Stimulated activated naive CD8-positive, alpha-beta T cell treated with anti-CD3 and anti-CD28 coated beads, Interleukin-15, Interleukin-2, amounts not matched to agents 100 ng/mL and 50 ng/mL, for 24 hours (primary cell): ENCODE data around the gene IQSEC3.
"Not testable (repeated sequence)": the region's sequence is repeated elsewhere in the genome, so short reads cannot be mapped to it uniquely, and the experiment has no call there.

Experiments
- H3K27ac Mint-ChIP-seq: one replicate; pipeline ENCODE4 v1.8.0; 2021; ENCODE audit warnings: mild to moderate bottlenecking, mixed read lengths
- H3K27me3 Mint-ChIP-seq: one replicate; pipeline ENCODE4 v1.8.0; 2021; ENCODE audit warnings: mixed read lengths
- H3K36me3 Mint-ChIP-seq: one replicate; pipeline ENCODE4 v1.8.0; 2021; ENCODE audit warnings: low read depth, mixed read lengths
- H3K4me1 Mint-ChIP-seq: one replicate; pipeline ENCODE4 v1.8.0; 2021; ENCODE audit warnings: low read depth, mixed read lengths
- H3K4me3 Mint-ChIP-seq: one replicate; pipeline ENCODE4 v1.8.0; 2021; ENCODE audit warnings: mild to moderate bottlenecking, mixed read lengths
- H3K9me3 Mint-ChIP-seq: one replicate; pipeline ENCODE4 v1.8.0; 2021; ENCODE audit warnings: mixed read lengths

The IQSEC3 gene

DNA sequence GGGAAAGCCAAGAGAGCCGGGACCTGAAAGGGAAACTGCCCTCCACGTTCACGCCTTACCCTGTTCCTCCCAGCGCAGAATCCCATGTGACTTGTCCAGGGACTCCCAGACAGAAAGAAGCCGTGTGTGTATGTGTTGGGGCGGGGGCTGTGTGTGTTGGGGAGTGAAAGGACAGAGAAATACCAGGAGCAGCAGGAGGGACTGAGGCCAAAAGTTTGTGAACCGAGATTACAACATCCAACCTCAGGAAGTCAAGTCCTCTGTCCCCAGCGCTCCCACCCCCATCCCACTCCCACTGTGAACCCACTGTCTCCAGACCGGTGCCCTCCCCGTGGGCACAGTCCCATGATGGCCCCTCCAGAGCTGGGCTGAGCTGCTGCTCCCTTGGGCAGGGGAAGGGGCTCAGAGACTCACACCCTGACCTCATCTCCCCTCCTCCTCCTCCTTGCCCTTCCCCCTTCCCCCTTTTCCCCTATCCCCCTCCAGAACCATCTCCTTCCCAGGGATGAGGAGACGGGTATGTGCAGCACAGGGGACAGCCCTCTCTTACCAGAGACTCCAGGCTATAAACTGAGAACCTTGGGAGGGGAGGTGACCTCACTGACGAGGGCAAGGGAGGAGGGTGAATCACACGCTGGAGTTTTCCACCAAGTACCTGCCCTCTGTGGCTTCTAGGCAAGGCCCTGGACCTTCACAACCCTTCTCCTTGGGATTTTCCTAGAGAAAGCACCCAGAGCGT is 147.6 kb downstream of the IQSEC3 start, which contains the start of gene SLC6A12:
SLC6A12 (minus strand) TSS at position 155 of the 739 bp plus-strand sequence. CDS start 4,171 bp downstream, outside the sequence.
- Mint-ChIP-seq H3K4me3 (no peak within 1 kb of the TSS), H3K9me3 (no peaks in the 10 kb centered on the region), H3K27ac (no peak within 1 kb of the TSS), H3K27me3 (peaks cover 31% of the 10 kb centered on the region), H3K36me3 (no peaks in the 10 kb centered on the region), H3K4me1 (peaks cover 4% of the 10 kb centered on the region)

DNA sequence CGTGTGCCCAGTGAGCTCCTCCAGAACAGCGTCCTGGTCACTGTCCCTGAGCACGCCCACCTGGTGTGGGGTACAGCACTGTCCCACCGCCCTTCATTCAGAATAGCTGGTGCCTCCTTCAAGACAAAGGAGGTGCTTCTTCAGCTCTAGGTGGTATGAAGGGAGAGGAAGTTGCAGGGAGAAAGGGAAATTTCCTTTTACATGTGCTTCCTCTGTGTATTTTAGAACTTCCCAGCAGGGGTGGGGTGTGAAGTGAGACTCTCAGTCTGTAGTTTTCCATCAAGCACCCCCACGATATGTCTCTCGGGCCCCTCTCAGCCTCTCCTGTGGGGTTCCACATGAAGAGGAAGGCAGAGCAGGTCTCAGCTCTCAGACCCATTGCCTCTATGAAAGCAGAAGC is 148.5 kb downstream of the IQSEC3 start:
- H3K9me3 Mint-ChIP-seq: no peaks in the 10 kb centered on the region
- no peak overlapping the region for H3K4me3 Mint-ChIP-seq
- no peak overlapping the region for H3K27ac Mint-ChIP-seq
- H3K27me3 Mint-ChIP-seq: peaks cover 31% of the 10 kb centered on the region
- H3K4me1 Mint-ChIP-seq: peaks cover 4% of the 10 kb centered on the region
- H3K36me3 Mint-ChIP-seq: no peaks in the 10 kb centered on the region

DNA sequence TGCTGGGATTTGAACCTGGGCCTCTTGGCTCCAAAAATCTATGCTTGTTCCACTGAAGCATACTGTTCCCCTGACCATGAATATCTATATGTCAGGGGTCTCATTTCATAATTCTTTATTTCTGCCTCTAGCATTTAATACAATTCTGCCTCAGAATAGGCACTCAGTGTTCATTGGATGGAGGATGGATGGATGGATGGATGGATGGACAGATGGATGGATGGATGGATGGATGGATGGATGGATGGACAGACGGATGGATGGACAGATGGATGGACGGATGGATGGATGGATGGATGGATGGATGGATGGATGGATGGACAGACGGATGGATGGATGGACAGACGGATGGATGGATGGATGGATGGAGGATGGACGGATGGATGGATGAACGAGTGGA is 150.5 kb downstream of the IQSEC3 start:
- not testable (repeated sequence) for H3K4me1 Mint-ChIP-seq, H3K9me3 Mint-ChIP-seq, H3K4me3 Mint-ChIP-seq, H3K36me3 Mint-ChIP-seq, H3K27ac Mint-ChIP-seq
- H3K27me3 Mint-ChIP-seq: peaks cover 16% of the 10 kb centered on the region

DNA sequence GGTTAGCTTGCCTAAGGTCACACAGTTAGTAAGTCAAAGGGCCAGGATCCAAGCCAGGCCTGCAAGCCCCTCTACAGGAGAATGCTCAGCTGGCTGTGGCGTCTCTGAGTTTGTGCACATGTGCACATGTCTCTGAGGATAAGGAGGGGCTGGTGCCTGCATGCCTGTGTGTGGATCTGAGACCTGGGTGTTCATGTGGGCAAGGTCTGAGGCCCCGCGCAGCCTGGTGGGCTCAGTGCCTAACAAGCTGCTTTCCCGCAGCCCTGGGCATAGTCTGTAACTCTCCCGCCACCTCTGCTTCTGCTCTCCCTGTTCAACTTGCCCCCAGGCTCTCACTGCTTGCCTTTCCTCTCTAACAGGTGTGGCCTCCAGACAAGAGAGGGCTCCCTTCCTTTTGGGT is 151.7 kb downstream of the IQSEC3 start:
- Mint-ChIP-seq H3K36me3 (no peaks in the 10 kb centered on the region), H3K4me3 (no peak overlapping the region), H3K27ac (no peak overlapping the region), H3K9me3 (no peaks in the 10 kb centered on the region), H3K27me3 (peaks cover 8% of the 10 kb centered on the region), H3K4me1 (no peaks in the 10 kb centered on the region)

DNA sequence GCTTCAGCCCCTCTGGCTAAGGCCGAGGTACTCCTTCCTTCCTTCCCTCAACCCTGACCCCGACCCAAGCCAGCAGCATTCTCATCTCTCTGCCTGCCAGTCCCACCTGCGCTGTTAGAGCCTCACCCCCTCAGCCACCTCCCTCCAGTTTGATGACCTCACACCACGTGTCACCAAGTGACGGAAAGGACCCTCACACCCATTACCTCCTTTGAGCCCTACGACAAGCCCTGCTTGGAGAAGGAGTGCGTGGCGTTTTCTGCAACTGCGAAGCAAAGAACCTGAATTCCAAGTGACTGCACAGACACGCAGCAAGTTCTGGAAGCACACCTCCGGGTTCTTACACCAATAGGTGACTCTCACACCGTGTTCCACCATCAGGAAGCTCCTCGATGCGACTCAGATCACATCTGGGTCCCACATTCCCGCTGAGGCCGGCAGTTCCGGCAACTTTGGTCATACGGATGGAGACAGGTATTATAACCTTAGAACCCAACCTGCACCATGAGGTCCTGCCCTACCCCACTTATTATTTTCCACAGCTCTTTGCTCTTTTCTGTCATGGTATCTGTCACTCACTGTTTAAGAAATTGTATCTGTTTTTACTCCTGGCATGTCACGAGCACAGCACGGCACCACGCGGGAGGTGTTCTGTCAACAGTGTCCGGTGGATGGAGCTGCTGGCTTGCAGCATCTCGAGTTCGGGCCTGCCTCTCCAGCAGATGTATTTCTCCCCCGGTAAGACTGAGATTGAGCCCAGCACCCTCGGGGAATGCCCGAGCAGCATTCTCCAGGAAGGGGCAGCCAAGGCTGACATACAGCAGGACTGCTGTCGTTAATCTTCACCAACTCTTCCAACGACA is 152.4 kb downstream of the IQSEC3 start:
- Mint-ChIP-seq H3K9me3 (no peaks in the 10 kb centered on the region), H3K4me1 (no peaks in the 10 kb centered on the region), H3K36me3 (no peaks in the 10 kb centered on the region), H3K27ac (no peak overlapping the region), H3K4me3 (no peak overlapping the region), H3K27me3 (peaks cover under 1% of the 10 kb centered on the region)

DNA sequence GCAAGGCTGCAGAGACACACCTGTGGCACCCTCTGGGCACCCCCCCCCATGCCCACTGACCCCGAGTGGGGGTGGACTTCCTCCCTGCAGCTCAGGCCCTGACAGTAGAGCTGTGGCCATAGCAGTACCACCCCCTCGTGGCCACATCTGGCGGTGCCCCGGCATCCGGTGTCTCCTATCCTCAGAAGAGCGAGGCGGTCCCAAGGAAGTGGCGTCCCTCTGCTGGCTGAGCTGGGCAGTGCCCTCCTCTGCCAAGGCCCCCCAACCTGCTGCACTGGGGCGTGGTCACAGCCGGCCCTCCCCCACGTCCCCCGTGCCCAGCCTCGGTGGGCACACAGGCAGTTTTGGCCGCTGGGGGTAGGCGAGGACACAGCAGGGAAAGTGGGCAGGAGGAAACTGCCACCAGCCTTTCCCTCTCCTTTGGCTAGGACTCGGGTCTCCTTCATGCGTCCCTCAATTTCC is 153.4 kb downstream of the IQSEC3 start:
- Mint-ChIP-seq H3K4me1 (no peaks in the 10 kb centered on the region), H3K9me3 (no peaks in the 10 kb centered on the region), H3K27ac (no peak overlapping the region), H3K36me3 (no peaks in the 10 kb centered on the region), H3K4me3 (no peak overlapping the region), H3K27me3 (no peaks in the 10 kb centered on the region)

DNA sequence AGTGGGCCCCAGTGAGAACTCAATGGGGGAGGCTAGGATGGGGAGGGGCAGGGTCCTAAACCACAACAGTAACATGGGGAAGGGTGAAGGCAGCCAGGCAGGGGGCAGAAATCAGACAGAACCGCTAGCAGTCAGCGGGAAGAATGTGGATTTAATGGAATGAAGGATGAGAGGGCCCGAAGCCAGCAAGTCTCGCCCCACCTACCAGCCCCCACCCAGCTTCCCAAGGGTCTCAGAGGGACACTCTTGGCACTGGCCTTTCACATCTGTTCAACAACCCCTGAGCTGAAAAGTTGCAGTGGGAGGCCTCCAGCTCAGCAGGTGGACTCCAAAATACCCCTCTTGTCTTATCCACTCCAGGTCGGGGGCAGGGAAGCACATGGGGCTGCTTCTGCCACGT is 153.9 kb downstream of the IQSEC3 start:
- H3K27ac Mint-ChIP-seq: no peak overlapping the region
- H3K4me1 Mint-ChIP-seq: no peaks in the 10 kb centered on the region
- H3K36me3 Mint-ChIP-seq: no peaks in the 10 kb centered on the region
- H3K9me3 Mint-ChIP-seq: no peaks in the 10 kb centered on the region
- no peak overlapping the region for H3K4me3 Mint-ChIP-seq
- H3K27me3 Mint-ChIP-seq: no peaks in the 10 kb centered on the region

DNA sequence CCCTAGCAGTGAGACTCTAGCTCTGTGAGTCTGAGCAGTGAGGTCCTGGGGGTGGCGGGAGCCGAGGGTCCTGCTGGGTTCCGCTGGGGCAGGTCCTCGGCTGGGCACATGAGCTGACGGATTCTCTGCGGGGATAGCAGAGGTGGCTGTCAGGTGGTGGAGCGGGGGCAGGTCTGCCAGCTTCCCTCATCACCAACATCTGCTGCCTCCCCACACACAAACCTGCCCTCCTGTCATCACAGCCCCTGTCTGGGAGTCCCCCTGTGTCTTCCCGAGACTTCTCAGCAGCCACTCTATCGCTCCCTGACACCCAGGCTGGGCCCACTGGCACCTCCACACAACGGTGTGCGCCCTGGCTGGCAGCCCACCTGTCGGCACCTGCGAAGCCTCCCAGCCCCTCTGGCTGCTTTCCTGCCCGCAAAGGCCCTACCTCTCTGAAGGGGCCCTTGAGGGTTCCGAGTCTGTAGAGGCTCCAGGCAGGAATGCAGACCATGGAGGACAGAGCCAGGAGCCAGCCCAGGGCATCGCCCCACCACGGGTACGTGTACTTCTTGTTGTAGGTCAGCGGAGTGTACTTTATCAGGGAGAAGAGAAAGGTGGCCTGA is 154.5 kb downstream of the IQSEC3 start:
- Mint-ChIP-seq H3K4me3 (no peak overlapping the region), H3K36me3 (no peaks in the 10 kb centered on the region), H3K4me1 (no peaks in the 10 kb centered on the region)

DNA sequence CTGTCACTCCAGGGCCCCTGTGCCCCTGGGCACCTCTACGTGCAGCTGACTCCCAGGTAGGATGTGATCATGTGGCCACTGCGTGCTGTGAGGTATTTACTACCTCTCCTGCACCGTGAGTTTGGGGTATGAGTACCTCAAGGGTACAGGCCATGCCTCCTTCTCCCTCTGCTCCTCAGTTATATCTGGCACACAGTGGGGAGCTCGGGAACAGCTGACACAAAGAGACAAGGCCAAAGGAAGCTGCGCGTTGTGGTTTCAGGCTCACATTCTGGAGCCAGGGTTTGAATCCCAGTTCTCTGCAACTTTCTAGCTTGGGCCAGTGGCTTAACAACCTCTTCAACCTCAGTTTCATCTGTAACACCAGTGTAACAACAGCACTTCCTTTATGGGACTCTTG is 155.2 kb downstream of the IQSEC3 start:
- no peak overlapping the region for H3K27ac Mint-ChIP-seq
- H3K4me1 Mint-ChIP-seq: no peaks in the 10 kb centered on the region
- no peaks in the 10 kb centered on the region for H3K9me3 Mint-ChIP-seq
- no peak overlapping the region for H3K4me3 Mint-ChIP-seq
- H3K36me3 Mint-ChIP-seq: no peaks in the 10 kb centered on the region
- H3K27me3 Mint-ChIP-seq: no peaks in the 10 kb centered on the region

More for the DNA sequence above, 154.5 kb downstream of the IQSEC3 start:
- no peaks in the 10 kb centered on the region for H3K9me3 Mint-ChIP-seq
- H3K27me3 Mint-ChIP-seq: no peaks in the 10 kb centered on the region
- H3K27ac Mint-ChIP-seq: no peak overlapping the region

DNA sequence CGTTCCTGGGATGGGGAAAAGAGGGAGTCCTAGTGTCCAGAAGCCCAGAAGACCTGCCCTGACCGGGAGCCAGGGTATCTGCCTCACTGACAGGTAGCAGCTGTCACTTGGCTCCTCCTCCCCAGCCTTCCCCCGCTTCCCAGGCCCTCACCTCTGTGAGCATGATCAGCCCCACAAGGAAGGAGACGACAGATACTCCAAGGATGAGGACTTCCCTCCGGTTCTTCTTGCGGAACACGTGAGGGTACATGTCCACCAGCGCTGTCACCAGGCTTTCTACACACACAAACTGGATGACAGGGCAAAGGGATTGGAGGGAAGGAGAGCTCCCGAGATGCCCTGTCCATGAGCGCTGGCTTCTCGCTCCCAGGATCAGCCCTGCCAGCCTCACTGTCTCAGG is 157.3 kb downstream of the IQSEC3 start:
- H3K27me3 Mint-ChIP-seq: no peaks in the 10 kb centered on the region

DNA sequence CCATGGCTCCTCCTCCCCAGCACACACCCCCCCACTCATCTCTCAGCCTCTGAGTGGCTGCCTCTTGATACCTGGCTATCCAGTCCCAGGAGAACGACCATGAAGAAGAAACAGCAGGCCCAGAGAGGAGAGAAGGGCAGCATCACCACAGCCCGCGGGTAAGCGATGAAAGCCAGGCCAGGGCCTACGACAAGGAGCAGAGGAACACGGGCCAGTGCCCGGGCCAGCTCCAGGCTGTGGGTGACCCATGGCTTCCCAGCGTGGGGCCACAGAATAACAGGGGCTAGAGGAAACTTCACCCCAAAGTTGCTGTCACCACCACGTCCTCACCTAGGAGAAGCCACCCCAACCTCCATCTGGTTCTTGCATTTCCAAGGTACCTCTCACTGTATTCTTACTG is 157.8 kb downstream of the IQSEC3 start:
- no peaks in the 10 kb centered on the region for H3K27me3 Mint-ChIP-seq
- no peaks in the 10 kb centered on the region for H3K36me3 Mint-ChIP-seq
- H3K4me3 Mint-ChIP-seq: no peak overlapping the region
- no peaks in the 10 kb centered on the region for H3K4me1 Mint-ChIP-seq
- no peak overlapping the region for H3K27ac Mint-ChIP-seq
- no peaks in the 10 kb centered on the region for H3K9me3 Mint-ChIP-seq

More for the DNA sequence above, 157.3 kb downstream of the IQSEC3 start:
- H3K9me3 Mint-ChIP-seq: no peaks in the 10 kb centered on the region
- no peaks in the 10 kb centered on the region for H3K4me1 Mint-ChIP-seq
- no peak overlapping the region for H3K4me3 Mint-ChIP-seq
- no peaks in the 10 kb centered on the region for H3K36me3 Mint-ChIP-seq
- H3K27ac Mint-ChIP-seq: no peak overlapping the region

DNA sequence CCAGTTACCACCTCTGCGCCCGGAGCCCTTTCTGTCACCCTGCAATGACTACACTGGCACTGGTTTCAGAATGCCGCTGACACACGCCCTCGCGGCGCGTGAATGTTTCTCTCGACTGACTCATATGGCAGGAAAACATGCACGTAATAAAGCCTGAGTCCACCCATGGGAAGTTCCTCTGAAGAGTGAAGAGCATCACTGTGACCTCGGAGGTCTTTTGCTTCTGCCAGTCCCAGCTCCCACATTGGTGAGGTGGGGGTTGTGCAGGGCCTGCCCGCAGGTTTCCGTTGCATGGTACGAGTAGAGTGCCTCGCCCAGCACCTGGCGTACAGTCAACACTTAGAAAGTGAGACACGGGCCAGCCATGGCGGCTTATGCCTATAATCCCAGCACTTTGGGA is 158.4 kb downstream of the IQSEC3 start:
- H3K36me3 Mint-ChIP-seq: no peaks in the 10 kb centered on the region
- H3K4me3 Mint-ChIP-seq: no peak overlapping the region
- no peak overlapping the region for H3K27ac Mint-ChIP-seq
- no peaks in the 10 kb centered on the region for H3K9me3 Mint-ChIP-seq
- H3K4me1 Mint-ChIP-seq: no peaks in the 10 kb centered on the region
- H3K27me3 Mint-ChIP-seq: no peaks in the 10 kb centered on the region

DNA sequence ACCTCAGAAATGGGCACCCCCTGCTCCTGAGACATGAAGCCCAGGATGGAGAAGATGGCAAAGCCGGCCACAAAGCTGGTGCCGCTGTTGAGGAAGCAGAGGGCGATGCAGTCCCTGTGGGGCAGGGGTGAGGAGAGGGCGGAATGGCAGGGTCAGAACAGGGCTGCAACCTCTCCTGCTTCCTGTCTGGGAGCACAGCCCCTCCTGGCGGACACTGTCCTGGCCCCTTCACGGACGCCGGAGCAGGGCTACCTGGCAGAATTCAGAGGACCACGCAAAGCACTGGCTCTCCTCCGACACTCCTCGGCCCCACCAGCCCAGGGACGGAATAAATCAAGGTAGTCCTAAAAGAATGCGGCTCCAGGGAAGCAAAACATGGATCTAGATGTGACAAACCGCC is 159.8 kb downstream of the IQSEC3 start:
- Mint-ChIP-seq H3K4me3 (no peak overlapping the region), H3K27ac (no peak overlapping the region), H3K27me3 (no peaks in the 10 kb centered on the region), H3K4me1 (no peaks in the 10 kb centered on the region), H3K36me3 (no peaks in the 10 kb centered on the region), H3K9me3 (no peaks in the 10 kb centered on the region)

DNA sequence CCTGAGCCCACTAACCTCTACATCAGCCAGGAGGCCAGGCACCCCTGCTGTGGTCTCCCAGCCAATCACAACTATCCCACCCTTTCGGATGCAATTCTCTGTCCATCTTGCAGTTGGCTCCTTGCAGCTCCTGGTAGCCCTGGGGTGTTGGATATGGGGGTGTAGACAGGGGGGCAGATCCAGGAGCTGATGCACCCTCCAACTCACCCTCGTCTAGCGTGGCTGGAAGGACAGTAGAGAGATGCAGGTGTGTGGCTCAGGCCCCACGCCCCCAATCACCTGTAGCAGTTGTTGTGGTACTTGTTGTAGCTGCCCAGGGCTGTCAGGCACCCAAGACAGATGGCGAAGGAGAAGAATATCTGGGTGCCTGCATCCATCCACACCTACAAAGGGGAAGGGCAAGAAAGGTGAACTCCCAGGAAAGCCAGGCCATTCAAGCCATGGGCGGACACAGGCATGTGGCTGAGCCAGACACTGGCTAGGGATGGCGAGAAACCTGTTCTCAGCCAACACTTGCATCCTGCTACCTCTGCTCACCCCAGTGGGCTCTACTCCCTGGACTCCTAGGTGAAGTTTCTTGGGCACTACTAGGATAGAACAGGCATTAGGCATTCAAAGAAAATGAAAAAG is 160.8 kb downstream of the IQSEC3 start:
- Mint-ChIP-seq H3K27me3 (no peaks in the 10 kb centered on the region), H3K9me3 (no peaks in the 10 kb centered on the region), H3K4me1 (no peaks in the 10 kb centered on the region), H3K4me3 (no peak overlapping the region), H3K27ac (no peak overlapping the region), H3K36me3 (no peaks in the 10 kb centered on the region)
